ENCODE results near the gene INHA. TPM values are rescaled to one million over a fixed set of nuclear protein-coding genes. Genes with fewer than 3 reads are reported as not detected.

Gene INHA
- total and polyA plus RNA-seq, 4 donors = 0.03 to 0.15 (median 0.11) TPM

DNA sequence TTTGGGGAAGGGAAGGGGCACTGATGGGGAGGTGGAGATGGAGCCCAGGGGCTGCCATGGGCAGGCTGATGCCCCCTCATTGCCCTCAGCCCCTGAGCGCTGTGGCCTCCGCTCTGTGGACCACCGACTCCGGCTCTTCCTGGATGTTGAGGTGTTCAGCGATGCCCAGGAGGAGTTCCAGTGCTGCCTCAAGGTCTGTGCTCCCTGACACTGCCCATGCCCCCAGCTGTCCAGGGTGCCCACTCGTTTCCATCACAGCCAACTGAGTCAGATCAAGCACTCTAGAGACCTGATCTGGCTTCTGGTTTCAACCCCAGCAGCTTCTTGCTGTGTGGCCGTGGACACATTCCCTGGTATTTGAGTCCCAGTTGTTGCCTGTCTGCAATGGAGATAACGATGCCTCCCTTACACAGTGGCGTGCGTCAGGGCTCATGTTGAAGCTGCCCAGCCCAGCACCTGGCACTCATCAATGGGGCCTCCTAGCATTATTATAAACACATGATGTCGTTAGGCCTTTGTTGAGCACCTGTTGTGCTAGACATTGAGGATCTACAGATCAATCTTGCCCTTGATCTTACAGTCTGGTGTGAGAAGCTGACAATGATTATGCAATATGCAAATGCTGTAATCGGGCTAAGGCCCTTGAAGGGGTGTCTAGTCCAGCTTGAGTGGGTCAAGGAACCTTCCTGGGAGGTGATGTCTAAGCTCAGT, 39.9 kb downstream of the INHA start:
- peaks cover 3 to 22% (median 11%) of the 10 kb centered on the region in 4 donors for H3K36me3 ChIP-seq (ENCODE audit: control insufficient read depth in 4 of 4, insufficient read depth in 3 of 4, low read depth in 1 of 4, low read length in 3 of 4)
- no peak overlapping the region for H3K27ac ChIP-seq (ENCODE audit: low read depth in 1 of 2, low read length in 2 of 2)
- DNase-seq (ENCODE audit: low spot score) = no peak

More for the DNA sequence above, 39.9 kb downstream of the INHA start:
- Histone ChIP-seq H3K4me3 (ENCODE audit: low read depth in 1 of 3, low read length in 3 of 3) (no peak overlapping the region), H3K9ac (ENCODE audit: low read depth in 1 of 2, low read length in 2 of 2) (no peak overlapping the region), H3K27me3 (ENCODE audit: control insufficient read depth in 4 of 4, insufficient read depth in 4 of 4, low read length in 3 of 4) (no peaks in the 10 kb centered on the region), H3K4me1 (ENCODE audit: control insufficient read depth in 4 of 4, insufficient read depth in 4 of 4, low read length in 3 of 4) (no peaks in the 10 kb centered on the region), H3K9me3 (ENCODE audit: control insufficient read depth in 4 of 4, low read length in 3 of 4) (no peaks in the 10 kb centered on the region)
- 83% methylated on average over 12 of the region's 12 CpGs for whole genome bisulfite sequencing
- TF ChIP-seq, protein P1, sequence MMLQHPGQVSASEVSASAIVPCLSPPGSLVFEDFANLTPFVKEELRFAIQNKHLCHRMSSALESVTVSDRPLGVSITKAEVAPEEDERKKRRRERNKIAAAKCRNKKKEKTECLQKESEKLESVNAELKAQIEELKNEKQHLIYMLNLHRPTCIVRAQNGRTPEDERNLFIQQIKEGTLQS (IDR thresholded peaks at IDR 0.05) = no peak
- TF ChIP-seq FOXA2 (IDR thresholded peaks at IDR 0.05) (no peak), SP1 (IDR thresholded peaks at IDR 0.05) (no peak), HNF4A (conservative IDR thresholded peaks at IDR 0.05) (no peak), EGR1 (IDR thresholded peaks at IDR 0.05; ENCODE audit: low read depth in 2 of 2) (no peak), TAF1 (conservative IDR thresholded peaks at IDR 0.05) (no peak), RAD21 (IDR thresholded peaks at IDR 0.05) (no peak), HNF4G (IDR thresholded peaks at IDR 0.05) (no peak), RXRA (IDR thresholded peaks at IDR 0.05) (no peak), NR2F2 (IDR thresholded peaks at IDR 0.05) (no peak), YY1 (IDR thresholded peaks at IDR 0.05) (no peak), JUND (IDR thresholded peaks at IDR 0.05) (no peak), FOXA1 (IDR thresholded peaks at IDR 0.05) (no peak), GABPA (IDR thresholded peaks at IDR 0.05 in 1 of 2, conservative IDR thresholded peaks at IDR 0.05 in 1 of 2) (no peak)
- TF ChIP-seq, protein P2, sequence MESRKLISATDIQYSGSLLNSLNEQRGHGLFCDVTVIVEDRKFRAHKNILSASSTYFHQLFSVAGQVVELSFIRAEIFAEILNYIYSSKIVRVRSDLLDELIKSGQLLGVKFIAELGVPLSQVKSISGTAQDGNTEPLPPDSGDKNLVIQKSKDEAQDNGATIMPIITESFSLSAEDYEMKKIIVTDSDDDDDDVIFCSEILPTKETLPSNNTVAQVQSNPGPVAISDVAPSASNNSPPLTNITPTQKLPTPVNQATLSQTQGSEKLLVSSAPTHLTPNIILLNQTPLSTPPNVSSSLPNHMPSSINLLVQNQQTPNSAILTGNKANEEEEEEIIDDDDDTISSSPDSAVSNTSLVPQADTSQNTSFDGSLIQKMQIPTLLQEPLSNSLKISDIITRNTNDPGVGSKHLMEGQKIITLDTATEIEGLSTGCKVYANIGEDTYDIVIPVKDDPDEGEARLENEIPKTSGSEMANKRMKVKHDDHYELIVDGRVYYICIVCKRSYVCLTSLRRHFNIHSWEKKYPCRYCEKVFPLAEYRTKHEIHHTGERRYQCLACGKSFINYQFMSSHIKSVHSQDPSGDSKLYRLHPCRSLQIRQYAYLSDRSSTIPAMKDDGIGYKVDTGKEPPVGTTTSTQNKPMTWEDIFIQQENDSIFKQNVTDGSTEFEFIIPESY (IDR thresholded peaks at IDR 0.05) = no peak
- TF ChIP-seq, protein P3, sequence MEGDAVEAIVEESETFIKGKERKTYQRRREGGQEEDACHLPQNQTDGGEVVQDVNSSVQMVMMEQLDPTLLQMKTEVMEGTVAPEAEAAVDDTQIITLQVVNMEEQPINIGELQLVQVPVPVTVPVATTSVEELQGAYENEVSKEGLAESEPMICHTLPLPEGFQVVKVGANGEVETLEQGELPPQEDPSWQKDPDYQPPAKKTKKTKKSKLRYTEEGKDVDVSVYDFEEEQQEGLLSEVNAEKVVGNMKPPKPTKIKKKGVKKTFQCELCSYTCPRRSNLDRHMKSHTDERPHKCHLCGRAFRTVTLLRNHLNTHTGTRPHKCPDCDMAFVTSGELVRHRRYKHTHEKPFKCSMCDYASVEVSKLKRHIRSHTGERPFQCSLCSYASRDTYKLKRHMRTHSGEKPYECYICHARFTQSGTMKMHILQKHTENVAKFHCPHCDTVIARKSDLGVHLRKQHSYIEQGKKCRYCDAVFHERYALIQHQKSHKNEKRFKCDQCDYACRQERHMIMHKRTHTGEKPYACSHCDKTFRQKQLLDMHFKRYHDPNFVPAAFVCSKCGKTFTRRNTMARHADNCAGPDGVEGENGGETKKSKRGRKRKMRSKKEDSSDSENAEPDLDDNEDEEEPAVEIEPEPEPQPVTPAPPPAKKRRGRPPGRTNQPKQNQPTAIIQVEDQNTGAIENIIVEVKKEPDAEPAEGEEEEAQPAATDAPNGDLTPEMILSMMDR (IDR thresholded peaks at IDR 0.05; ENCODE audit: low read depth, low read length, missing input control) = no peak
- TF ChIP-seq, protein P4, sequence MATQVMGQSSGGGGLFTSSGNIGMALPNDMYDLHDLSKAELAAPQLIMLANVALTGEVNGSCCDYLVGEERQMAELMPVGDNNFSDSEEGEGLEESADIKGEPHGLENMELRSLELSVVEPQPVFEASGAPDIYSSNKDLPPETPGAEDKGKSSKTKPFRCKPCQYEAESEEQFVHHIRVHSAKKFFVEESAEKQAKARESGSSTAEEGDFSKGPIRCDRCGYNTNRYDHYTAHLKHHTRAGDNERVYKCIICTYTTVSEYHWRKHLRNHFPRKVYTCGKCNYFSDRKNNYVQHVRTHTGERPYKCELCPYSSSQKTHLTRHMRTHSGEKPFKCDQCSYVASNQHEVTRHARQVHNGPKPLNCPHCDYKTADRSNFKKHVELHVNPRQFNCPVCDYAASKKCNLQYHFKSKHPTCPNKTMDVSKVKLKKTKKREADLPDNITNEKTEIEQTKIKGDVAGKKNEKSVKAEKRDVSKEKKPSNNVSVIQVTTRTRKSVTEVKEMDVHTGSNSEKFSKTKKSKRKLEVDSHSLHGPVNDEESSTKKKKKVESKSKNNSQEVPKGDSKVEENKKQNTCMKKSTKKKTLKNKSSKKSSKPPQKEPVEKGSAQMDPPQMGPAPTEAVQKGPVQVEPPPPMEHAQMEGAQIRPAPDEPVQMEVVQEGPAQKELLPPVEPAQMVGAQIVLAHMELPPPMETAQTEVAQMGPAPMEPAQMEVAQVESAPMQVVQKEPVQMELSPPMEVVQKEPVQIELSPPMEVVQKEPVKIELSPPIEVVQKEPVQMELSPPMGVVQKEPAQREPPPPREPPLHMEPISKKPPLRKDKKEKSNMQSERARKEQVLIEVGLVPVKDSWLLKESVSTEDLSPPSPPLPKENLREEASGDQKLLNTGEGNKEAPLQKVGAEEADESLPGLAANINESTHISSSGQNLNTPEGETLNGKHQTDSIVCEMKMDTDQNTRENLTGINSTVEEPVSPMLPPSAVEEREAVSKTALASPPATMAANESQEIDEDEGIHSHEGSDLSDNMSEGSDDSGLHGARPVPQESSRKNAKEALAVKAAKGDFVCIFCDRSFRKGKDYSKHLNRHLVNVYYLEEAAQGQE (IDR thresholded peaks at IDR 0.05) = no peak
- TF ChIP-seq, protein P5, sequence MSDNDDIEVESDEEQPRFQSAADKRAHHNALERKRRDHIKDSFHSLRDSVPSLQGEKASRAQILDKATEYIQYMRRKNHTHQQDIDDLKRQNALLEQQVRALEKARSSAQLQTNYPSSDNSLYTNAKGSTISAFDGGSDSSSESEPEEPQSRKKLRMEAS (IDR thresholded peaks at IDR 0.05) = no peak
